Glomerular visceral epithelial cell (primary cell): ENCODE measurements around the gene B4GALT7.
"Not testable (repeated sequence)": the region's sequence is repeated elsewhere in the genome, so short reads cannot be mapped to it uniquely, and the experiment has no call there.

ENCODE experiments used
- DNase-seq: peaks from one replicate; pipeline ENCODE4 v3.0.0-alpha.2; 2016; ENCODE audit errors: extremely low spot score

Gene B4GALT7

GRCh38 chr5:177609076-177610059, 9.4 kb downstream of the B4GALT7 start:
- DNase-seq: no peak

- no peak for DNase-seq
Observed at GRCh38 chr5:177610131-177610769, 10.3 kb downstream of the B4GALT7 start.

GRCh38 chr5:177610770-177611445, 11.0 kb downstream of the B4GALT7 start:
- DNase-seq: no peak

DNA sequence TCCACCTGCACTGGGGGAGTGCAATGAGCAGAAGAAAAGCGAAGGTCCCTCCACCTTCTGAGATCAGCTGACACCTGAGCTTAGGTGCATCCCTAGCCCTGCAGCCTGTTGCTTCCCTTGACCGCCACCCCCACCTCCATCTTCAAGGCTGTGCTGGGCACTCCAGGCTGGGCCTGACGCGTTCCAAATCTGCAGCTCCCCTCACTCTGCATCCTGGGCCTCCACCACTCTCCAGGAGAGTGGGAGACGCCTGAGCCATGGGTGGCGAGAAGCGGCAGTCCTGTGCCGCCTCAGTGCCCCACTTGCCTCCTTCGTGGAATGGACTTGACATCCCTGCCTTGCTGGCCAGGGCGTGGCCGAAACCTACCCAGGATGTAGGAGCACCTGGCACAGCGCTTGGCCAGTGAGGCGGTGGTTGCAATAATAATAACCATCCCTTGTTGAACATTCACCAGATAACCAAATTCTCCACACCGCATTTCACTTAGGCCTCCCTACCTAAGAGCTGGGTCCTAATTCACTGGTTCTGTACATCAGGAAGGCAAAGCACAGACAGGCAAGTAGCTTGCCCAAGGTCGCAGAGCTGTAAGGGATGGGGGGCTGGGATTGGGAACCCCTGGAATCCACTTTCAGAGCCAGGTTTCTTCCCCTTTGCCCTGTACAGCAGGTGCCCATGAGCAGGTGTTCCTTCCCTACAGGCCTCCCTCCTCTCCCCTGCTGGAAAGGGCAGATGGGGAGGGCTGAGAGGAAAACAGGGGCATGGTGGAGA, 11.7 kb downstream of the B4GALT7 start:
- no peak for DNase-seq

- no peak for DNase-seq
Observed at GRCh38 chr5:177612215-177612673, 12.3 kb downstream of the B4GALT7 start.

DNA sequence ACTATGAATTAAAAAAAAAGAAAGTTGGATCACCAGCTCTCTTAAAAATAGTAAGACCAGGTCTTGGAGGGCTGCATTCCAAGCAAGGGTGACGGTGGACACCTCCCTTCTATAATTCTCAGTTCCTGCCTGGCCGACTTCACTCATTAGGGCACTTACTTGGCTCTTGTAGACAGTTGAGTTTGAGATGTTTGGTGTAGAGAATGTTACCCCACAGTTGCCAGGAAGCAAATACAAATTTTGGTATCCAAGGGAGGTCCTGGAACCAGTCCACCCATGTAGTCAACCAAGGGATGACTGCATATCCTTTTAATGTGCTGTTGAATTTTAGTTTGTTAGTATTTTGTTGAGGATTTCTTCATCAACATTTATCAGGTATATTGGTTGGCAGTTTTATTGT, 20.6 kb downstream of the B4GALT7 start:
- DNase-seq: no peak

GRCh38 chr5:177624172-177624571, 24.2 kb downstream of the B4GALT7 start:
- not testable (repeated sequence) for DNase-seq

DNA sequence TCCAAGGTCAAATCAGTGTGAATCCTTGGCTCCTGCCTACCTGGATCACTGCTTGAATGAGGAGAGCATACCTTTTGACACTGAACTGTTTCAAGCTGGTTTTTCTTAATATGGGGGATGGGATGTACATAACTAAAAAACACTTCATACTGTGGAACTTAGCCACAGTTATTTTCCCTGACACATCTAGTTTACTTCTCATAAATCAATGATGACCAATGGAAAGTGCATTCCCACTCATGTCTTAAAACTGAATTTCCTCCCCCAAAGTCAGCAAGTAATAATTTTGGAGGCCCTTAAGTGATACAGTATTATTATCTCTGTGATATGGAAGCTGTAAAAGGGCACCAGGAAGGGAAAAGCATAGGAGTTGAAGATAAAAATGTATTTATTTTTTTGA, 30.3 kb downstream of the B4GALT7 start:
- not testable (repeated sequence) for DNase-seq

DNA sequence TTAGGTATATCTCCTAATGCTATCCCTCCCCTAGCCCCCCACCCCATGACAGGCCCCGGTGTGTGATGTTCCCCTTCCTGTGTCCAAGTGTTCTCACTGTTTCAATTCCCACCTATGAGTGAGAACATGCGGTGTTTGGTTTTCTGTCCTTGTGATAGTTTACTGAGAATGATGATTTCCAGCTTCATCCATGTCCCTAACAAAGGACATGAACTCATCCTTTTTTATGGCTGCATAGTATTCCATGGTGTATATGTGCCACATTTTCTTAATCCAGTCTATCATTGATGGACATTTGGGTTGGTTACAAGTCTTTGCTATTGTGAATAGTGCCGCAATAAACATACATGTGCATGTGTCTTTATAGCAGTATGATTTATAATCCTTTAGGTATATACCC, 35.0 kb downstream of the B4GALT7 start:
- DNase-seq: not testable (repeated sequence)

DNA sequence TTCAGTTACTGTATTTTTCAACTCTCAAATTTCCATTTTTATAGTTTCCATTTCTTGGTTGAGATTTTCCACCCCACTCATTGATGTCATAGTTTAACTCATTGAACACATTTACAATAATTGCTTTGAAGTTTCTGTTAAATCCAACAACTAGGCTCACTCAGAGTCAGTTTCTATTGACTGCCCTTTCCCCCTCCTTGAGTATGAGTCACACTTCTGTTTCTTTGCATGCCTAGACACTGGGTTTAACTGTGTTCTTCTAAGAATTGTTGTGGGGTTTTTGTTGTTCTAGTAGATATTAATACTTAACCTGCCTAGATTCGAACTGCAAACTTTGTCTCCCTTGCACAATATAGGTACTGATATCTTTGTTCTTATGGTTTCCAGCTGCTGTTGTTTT, 45.5 kb downstream of the B4GALT7 start:
- DNase-seq: not testable (repeated sequence)

- DNase-seq: not testable (repeated sequence)
Observed at GRCh38 chr5:177651235-177651634, 51.3 kb downstream of the B4GALT7 start.

DNA sequence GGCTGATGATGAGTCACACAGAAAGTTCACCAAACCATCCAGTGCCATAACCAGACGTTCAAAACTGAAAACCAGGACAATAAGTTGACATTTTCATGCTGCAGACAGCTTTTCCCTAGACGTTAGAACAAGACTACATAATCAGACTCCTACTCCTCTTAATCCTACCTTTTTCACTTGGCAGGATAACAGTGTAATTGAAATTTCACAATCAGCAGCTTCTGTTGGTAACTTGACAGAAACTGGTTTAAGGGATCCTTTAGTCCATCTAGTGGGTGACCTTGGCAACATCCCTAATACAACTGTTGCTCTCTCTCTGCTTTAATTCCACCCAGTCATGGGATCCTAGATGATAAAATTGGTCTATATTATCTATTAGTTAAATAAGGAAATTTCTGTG, 57.9 kb downstream of the B4GALT7 start:
- not testable (repeated sequence) for DNase-seq

GRCh38 chr5:177658542-177658941, 58.6 kb downstream of the B4GALT7 start:
- not testable (repeated sequence) for DNase-seq
